ENCODE results near the gene ZBTB46.
A peak's percentile ranks its signal among the peaks of the same experiment; 100 is the strongest.

Gene ZBTB46

DNA sequence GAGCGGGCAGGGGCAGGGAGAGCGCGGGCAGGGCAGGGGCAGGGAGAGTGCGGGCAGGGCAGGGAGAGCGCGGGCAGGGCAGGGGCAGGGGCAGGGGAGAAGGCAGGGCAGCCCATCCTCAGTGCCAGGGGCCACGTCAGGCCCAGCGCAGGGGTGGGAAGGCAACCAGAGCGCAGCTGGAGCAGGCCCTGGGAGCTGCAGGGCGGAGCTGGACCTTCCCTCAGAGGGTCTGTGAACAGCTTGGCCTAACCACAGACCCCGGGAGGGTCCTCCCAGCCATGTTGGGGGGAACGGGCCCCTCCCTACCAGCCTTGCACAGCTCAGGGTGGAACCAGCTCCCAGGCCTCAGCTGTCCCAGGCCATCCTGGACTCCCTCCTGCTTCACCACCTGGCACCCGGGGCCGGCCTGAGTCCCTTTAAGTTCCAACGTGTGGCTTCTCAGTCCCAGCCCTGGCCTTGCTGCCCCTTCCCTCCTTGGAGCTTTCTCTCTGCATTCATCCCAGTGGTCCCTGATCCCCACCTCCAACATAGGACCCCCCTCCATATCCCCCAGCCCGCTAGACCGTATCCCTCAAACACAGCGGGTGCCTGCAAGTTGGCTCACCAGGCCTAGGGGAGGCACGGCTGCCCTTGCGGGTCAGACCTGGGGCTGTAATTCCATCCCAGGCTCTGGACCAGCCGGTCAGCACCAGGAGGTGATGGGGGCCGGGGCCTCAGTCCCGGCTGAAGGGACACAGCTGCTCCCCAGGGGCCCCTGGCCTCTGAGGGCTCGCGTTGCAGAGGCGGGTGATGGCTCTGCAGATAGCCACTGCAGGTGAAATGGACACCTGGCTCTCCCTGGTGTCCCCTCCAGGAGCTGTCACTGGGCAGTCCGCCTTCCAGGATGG is 5.6 kb upstream of the ZBTB46 start:
- DNase-seq, result no peak

DNA sequence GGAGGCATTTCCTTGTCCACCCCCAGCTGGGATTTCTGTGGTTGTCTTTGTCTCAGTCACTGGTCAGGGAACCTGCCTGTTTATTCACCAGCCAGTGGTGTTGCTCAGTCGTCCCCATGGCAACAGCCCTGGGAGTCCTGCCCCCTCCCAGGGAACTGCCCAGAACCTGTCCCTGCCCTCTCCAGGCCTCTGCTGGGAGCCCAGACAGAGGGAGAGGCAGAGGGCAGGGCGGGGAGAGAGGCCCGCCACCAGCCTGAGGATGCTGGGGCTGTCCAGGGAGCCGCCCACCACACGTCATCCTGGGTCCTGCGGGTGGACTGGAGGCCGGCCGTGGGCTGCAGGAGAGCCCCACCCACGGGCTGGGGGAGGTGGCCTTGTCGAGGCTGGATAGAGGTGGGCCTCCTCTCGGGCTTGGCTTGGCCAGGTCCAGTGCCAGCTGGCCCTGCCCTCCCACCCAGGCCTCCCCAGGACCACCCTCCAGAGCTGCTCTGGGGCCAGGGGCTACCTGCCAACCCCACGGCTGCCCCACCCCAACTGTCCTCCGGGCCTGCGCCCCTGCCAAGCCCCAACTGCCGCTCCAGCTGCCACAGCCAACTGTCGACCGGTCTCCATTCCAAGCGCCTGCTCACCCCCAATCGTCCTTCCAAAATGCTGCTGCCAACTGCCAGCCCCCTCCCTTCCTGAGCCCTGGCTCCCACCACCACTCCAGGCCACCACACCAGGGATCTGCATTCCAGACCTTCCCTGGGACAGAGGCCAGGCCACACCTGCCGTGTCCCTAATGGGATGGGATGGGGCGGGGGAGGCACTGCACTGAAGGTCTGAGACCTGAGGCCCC is 4.2 kb upstream of the ZBTB46 start:
- no peak for DNase-seq

DNA sequence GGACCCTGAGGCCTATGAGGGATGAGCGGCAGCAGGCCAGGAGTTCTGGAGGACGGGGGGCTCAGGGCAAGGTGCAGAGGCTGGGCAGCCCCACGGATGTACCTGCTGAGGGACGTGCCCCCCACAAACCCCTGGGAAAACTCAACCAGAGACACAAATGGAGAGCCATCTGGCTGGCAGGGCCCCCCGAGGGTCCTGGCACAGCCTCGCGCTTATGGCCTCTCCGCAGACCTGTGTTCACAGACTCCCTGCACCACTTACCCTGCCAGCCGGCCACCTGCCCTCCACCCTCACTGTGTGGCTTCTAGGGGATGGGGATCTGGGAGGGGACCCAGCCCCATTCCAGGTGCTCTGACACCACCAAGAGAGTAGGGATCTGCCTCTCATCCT is 3.4 kb upstream of the ZBTB46 start:
- DNase-seq, result no peak

GRCh38 chr20:63833776-63834490 is 2.9 kb upstream of the ZBTB46 start:
- no peak for DNase-seq

DNA sequence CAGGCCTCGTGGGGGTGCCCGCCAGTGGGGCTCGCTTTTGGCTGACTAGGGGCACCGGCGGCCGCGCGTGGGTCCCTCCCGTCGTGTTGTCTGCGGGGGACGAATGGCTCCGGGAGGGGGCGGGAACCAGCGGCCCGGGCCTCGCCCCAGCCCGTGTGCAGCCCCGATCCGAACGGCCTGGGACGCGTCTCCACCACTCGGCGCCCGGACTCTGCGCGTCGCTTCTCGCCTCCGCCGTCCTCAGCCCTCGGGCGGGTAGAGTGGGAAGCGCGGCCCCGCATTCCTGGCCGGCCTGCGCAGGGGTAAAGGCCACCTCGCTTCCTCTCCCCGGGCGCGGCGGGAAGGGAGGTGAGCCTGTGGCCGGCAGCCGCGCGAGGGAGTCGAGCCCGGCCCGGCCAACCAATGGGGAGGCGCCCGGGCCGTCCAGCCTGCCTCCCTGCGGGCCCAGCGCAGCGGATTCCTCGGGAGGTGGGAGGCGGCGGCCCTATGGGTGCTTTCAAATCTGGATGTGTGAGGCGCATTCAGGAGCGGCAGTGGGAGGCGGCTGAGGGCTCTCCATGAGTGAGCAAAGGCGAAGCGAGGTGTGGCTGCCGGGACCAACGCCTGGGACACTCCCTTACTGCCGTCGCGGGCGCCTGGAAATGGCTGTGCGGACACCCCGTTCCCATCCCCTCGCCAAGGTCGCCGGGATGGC is 1.1 kb upstream of the ZBTB46 start:
- DNase-seq, result peak in 1 of 2 experiments; percentile 10

GRCh38 chr20:63831646-63831992 is 555 bp upstream of the ZBTB46 start:
- DNase-seq, result no peak

DNA sequence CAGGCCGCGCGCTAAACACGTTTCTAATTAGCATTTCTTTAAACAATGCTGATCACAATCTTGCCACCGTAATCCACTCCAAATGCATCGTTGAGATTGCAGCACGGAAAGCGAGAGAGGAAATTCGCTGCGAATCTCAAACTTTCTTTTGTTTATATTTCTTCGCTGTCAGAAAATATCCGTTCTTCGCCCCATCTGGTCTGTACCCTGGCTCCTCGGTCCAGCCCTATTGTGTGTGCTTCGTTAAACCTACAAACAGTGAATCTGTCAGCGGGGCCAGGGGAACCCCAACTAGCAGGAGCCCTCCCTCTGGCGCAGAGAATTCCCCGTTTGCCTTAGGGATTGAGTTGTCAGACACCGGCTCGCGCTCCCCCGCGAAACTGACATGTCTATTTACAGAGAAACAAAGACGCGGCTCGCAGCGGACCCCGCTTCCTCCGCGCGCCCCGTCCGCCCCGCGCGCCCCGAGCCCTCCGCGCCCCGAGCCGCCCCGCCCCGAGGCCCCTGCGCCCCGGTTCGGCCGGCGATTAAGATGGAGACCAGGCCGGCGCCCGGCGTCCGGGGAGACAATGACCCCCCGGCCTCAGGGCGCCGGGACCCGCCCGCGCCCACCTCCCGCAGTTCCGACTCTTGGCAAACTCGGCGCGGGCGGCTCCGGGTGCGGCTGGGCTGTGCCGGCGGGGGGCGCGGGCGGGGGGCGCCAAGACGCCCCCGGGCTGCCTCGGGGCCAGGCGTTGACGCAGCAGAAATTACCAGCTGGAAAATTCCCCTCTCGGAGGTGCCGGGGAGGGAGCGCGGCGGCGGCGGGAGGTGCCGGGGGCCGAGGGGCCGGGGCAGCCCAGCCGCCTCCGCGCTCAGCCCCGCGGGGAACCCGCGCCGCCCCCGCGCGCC is 874 bp downstream of the ZBTB46 start:
- no peak for DNase-seq

DNA sequence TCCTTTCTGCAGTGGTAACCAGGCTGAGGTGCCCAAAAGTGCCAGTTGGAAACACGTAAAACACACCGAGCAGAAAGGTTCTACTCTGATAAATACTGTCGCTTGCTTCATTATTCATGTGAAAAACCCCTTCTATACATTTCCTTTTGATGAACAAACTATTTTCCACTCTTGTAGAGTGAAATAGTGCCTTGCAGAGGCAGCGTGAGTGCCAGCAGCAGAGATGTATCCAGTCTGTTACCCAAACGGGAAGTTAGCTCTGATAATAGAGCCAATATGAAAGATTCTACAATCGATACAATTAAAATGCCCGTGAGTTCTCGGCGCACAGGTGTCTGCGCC is 1.5 kb downstream of the ZBTB46 start:
- DNase-seq, result no peak

DNA sequence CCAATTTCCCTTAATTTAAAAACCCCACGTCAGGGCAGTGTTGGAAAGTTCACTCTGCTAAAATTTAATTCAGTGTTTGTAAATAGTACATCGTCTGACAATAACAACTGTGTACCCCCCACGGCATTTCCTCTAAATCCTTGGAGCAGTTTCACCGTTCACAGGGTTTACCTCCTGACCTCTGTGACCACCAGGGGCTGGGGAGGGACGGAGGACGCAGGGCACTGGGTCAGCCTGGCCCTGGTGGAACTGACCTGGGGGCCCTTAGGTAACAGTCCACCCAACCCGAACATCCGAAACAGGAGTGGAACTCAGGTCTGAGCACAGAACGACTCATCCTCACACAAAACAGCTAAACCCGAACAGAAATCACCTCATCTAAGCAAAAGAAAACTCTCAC is 2.1 kb downstream of the ZBTB46 start:
- DNase-seq, result no peak

DNA sequence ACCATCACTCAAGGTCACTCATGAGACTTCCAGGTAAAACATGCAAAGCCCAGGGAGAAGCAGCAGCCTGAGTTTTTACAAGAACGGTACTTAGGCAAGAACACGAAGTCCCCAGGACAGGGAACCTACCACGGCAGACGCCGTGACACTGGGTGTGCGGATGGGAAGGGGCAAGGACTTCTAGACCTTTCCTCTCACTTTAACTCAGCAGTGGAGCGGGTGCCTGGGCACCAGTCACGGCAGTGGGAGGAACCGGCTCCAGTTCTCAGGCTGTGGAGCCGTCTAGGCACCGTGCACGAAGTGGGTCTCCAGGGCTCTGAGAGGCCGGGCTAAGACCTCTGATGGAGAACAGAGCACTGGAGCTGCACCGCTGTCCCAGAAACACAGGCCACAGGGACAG is 2.5 kb downstream of the ZBTB46 start:
- no peak for DNase-seq

DNA sequence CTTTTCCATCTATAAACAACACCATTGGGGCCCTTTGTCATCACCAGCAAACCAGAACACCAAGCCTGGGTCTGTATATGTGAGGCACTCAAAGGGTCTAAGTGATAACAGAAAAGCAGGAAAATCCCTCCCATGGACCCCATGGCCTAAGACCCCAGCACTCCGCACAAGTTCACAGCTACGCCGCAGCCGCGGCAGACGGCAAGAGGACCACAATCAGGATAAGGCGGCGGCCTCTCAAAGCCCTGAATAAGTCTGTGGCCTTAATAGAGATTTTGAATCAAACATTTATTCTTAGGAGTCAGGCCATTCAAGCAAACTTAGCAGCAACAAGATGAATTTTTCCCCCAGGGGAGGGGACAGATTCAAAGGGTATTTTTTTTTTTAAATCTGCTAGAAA is 2.9 kb downstream of the ZBTB46 start:
- no peak for DNase-seq

GRCh38 chr20:63826753-63827152 is 4.3 kb downstream of the ZBTB46 start:
- DNase-seq, result no peak

- DNase-seq, result no peak
These were observed 5.5 kb downstream of the ZBTB46 start for GRCh38 chr20:63825331-63826118.

- no peak for DNase-seq
These were observed 7.3 kb downstream of the ZBTB46 start for GRCh38 chr20:63823691-63824311.

DNA sequence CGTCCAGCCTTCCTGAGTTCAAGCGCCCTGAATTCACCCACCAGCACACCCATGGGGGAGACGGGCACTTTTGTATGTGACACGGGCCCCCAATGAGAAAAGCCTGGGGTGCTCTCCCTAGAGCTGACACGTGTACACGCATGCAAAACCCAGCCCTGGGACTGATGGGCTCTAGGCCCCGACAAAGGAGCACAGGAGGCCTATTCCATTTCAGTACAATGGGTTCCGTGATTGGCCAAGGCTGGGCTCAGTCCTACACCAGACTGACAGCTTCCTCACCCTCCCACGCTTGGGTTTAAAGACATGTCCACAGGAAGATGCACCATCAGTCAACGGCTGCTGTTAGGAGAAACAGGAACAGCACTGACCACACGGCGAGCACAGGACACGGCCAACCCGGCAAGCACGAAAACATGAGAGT is 8.8 kb downstream of the ZBTB46 start:
- peak; percentile 70 to 72 for DNase-seq

GRCh38 chr20:63821811-63822210 is 9.3 kb downstream of the ZBTB46 start:
- DNase-seq, result peak; percentile 43 to 44

DNA sequence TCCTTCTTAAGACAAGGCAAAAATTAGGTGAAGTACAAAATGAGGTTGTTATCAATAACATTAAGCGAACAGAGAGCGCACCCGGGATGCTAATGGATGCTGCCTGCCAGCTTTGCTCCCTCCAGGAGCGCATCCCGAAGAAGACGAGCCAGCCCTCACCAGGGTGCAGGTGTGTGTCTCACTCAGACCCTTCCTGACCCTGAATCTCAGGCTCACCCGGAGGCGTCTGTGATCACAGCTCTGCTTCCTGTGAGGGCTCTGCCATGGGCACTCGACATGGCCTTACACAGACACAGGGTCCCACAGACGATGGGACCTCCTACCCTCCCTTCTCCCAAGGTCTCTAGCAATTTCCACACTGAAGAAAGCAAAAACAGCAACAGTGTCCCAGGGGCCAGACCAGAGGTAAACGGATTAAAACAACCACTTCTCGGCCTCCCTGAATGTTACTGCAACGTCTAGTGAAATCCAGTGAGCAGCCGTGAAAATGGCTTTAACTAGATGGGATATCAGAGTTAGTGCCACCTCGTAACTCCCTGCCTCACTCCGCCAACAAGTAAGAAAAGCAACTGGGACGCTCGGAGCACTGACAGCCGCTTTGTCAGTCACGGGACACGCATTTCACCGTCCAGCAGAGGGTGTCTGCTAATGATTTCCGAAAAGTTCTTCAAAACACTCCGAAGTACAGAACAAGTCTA is 11.7 kb downstream of the ZBTB46 start:
- peak; percentile 74 to 76 for DNase-seq

DNA sequence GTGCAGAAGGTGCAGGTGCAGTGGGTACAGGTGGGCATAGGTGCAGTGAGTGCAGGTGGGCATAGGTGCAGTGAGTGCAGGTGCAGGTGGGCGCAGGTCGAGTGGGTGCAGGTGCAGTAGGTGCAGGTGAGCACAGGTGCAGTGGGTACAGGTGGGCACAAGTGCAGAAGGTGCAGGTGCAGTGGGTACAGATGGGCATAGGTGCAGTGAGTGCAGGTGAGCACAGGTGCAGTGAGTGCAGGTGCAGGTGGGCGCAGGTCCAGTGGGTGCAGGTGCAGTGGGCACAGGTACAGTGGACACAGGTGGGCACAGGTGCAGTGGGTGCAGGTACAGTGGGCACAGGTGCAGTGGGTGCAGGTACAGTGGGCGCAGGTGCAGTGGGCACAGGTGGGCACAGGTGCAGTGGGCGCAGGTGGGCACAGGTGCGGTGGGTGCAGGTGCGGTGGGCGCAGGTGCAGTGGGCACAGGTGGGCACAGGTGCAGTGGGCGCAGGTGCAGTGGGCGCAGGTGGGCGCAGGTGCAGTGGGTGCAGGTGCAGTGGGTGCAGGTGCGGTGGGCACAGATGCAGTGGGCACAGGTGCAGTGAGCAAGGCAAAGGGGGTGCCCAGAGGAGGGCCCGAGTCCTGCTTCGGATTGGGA is 15.3 kb downstream of the ZBTB46 start:
- no peak for DNase-seq

- no peak for DNase-seq
These were observed 16.0 kb downstream of the ZBTB46 start for GRCh38 chr20:63814891-63815614.
